ENCODE results near the gene PIGL. TPM values are rescaled to one million over a fixed set of nuclear protein-coding genes. Genes with fewer than 3 reads are reported as not detected.
A peak's percentile ranks its signal among the peaks of the same experiment; 100 is the strongest.

Gene PIGL
- total and polyA plus RNA-seq, 2 donors = 16.7 to 33.2 TPM

GRCh38 chr17:16348586-16348985, 131.6 kb downstream of the PIGL start:
- H3K36me3 ChIP-seq (ENCODE audit: insufficient read depth) = peaks cover 7% of the 10 kb centered on the region
- DNase-seq (ENCODE audit: extremely low spot score) = no peak
- WGBS = 93% methylated on average over 6 of the region's 6 CpGs

DNA sequence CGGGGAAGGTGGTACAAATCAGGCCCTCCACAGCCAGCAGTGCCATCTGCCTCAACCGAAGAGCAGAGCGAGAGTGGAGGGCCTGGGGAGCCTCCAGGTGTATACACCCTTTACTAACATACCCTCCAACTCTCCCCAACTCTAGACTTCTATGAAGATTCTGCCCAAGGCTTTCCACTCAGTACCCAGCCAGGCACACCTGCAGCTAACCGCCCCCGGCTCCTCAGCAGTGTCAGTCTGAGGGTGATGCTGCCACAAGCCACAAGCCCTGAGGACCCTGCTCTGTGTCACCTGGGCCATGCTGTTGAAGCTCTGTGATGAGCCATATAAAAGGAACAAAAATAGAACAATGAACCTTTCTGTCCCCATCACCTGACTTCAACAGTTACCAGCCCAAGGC, 132.4 kb downstream of the PIGL start:
- WGBS = 96% methylated on average over 5 of the region's 5 CpGs
- no peaks in the 10 kb centered on the region for H3K4me1 ChIP-seq (ENCODE audit: insufficient read depth)
- peaks cover 5% of the 10 kb centered on the region for H3K36me3 ChIP-seq (ENCODE audit: insufficient read depth)
- no peak overlapping the region for H3K27ac ChIP-seq (ENCODE audit: low read depth)
- H3K4me3 ChIP-seq (ENCODE audit: low read depth, low read length) = no peak overlapping the region
- DNase-seq (ENCODE audit: extremely low spot score) = no peak

More at GRCh38 chr17:16348586-16348985, 131.6 kb downstream of the PIGL start:
- Histone ChIP-seq H3K27ac (ENCODE audit: low read depth) (no peak overlapping the region), H3K4me3 (ENCODE audit: low read depth, low read length) (no peak overlapping the region), H3K4me1 (ENCODE audit: insufficient read depth) (no peaks in the 10 kb centered on the region)

- WGBS = 35% methylated on average over 10 of the region's 10 CpGs
- peaks cover 5% of the 10 kb centered on the region for H3K36me3 ChIP-seq (ENCODE audit: insufficient read depth)
- no peak for DNase-seq (ENCODE audit: extremely low spot score)
- H3K4me1 ChIP-seq (ENCODE audit: insufficient read depth) = no peaks in the 10 kb centered on the region
- H3K4me3 ChIP-seq (ENCODE audit: low read depth, low read length) = peak overlapping the region; percentile 68
- no peak overlapping the region for H3K27ac ChIP-seq (ENCODE audit: low read depth)
Measured at GRCh38 chr17:16351831-16352230, 134.8 kb downstream of the PIGL start.

DNA sequence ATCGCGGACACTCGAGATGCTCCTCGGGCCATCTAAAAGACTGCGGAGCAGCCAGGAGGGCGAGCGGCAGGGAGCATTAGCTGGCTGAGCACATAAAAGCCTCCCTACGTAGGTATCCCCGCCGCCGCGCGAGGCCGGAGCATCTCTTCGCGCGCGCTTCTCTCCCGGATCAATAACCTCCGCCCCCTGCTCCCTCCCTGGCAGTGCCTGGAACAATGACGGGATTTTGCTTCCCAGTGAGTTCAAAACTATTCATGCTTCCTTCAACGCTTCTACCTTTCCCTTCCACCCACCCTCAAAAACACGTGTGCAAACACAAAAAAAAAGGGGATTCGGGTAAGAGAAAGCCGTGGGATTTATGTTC, 135.3 kb downstream of the PIGL start:
- Histone ChIP-seq H3K4me1 (ENCODE audit: insufficient read depth) (no peaks in the 10 kb centered on the region), H3K36me3 (ENCODE audit: insufficient read depth) (peaks cover 5% of the 10 kb centered on the region), H3K4me3 (ENCODE audit: low read depth, low read length) (peak overlapping the region; percentile 68), H3K27ac (ENCODE audit: low read depth) (no peak overlapping the region)
- 1% methylated on average over 25 of the region's 25 CpGs for WGBS
- no peak for DNase-seq (ENCODE audit: extremely low spot score)

GRCh38 chr17:16352667-16353316, 135.8 kb downstream of the PIGL start:
- no peaks in the 10 kb centered on the region for H3K4me1 ChIP-seq (ENCODE audit: insufficient read depth)
- under 1% methylated on average over 75 of the region's 75 CpGs for WGBS
- peaks cover 5% of the 10 kb centered on the region for H3K36me3 ChIP-seq (ENCODE audit: insufficient read depth)
- DNase-seq (ENCODE audit: extremely low spot score) = no peak
- H3K4me3 ChIP-seq (ENCODE audit: low read depth, low read length) = peak overlapping the region; percentile 68
- no peak overlapping the region for H3K27ac ChIP-seq (ENCODE audit: low read depth)

DNA sequence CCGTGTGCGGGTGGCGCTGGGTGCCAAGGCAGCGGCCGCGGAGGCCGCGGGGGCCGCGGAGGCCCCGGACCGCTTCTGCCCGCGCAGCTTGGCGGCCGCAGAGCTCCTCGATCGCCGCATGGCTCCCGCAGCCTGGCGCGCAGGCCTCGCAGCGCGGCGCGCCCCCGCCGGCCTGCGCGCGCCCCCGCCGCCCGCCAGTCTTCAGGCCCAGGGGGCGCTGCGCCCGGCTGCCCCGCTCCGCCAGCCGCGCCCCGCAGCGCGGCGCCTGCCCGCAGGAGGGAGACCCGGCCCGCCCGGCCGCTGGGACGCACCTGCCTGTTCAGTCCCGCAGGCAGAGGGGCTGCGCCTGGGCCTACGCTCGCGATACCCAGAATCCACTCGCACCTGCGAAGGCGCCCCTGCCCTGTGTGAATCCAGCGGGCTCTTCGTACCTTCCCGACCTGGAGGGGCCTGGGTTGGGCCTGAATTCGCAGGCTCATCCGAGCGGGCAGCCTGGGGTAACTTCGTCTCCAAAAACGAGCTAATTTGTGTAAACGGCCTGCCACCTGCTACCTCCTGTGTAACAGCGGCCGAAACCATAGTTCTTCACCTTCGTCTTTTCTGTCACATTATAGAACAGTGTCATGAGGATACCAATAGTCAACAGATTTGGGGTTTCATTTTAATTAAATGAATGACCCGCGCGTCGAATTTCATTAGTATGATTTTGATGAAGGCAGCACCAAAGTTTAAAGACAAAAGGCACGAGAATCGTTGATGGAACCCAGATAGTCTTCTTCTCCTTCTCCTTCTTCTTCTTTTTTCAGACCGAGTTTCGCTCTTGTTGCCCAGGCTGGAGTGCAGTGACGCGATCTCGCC, 136.5 kb downstream of the PIGL start, which contains the start of gene CENPV:
Gene CENPV, minus strand, starts transcription at position 153 of the 858 bp plus-strand sequence. Its CDS starts 33 bp downstream, at position 120.
- H3K36me3 ChIP-seq (ENCODE audit: insufficient read depth) = peaks cover 2% of the 10 kb centered on the region
- 15% methylated on average over 83 of the region's 83 CpGs for WGBS
- no peaks in the 10 kb centered on the region for H3K4me1 ChIP-seq (ENCODE audit: insufficient read depth)
- no peak for DNase-seq (ENCODE audit: extremely low spot score)
- peak within 1 kb of the TSS; percentile 68 for H3K4me3 ChIP-seq (ENCODE audit: low read depth, low read length)
- H3K27ac ChIP-seq (ENCODE audit: low read depth) = no peak within 1 kb of the TSS

DNA sequence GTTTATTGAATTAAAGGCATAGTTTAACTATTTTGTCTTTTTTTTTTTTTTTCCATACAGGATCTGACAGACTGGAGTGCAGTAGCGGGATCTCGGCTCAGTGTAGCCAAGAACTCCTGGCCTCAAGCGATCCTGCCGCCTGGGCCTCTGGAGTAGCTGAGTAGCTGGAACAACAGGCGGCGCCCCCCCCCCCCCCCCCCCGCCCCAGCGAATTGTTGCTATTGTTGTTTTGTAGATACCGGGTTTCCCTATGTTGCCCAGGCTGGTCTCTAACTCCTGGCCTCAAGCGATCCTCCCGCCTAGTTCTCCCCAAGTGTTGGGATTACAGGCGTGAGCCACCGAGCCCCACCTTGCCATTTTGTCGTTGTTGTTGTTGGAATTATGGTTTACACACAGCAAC, 137.6 kb downstream of the PIGL start:
- WGBS = 90% methylated on average over 14 of the region's 14 CpGs
- DNase-seq (ENCODE audit: extremely low spot score) = no peak
- Histone ChIP-seq H3K36me3 (ENCODE audit: insufficient read depth) (no peaks in the 10 kb centered on the region), H3K4me1 (ENCODE audit: insufficient read depth) (no peaks in the 10 kb centered on the region), H3K27ac (ENCODE audit: low read depth) (no peak overlapping the region), H3K4me3 (ENCODE audit: low read depth, low read length) (no peak overlapping the region)

GRCh38 chr17:16358394-16358793, 141.4 kb downstream of the PIGL start:
- no peaks in the 10 kb centered on the region for H3K36me3 ChIP-seq (ENCODE audit: insufficient read depth)
- no peaks in the 10 kb centered on the region for H3K4me1 ChIP-seq (ENCODE audit: insufficient read depth)
- no peak for DNase-seq (ENCODE audit: extremely low spot score)
- H3K4me3 ChIP-seq (ENCODE audit: low read depth, low read length) = no peak overlapping the region
- H3K27ac ChIP-seq (ENCODE audit: low read depth) = no peak overlapping the region

GRCh38 chr17:16361874-16362273, 144.9 kb downstream of the PIGL start:
- Histone ChIP-seq H3K36me3 (ENCODE audit: insufficient read depth) (no peaks in the 10 kb centered on the region), H3K27ac (ENCODE audit: low read depth) (no peak overlapping the region), H3K4me1 (ENCODE audit: insufficient read depth) (no peaks in the 10 kb centered on the region), H3K4me3 (ENCODE audit: low read depth, low read length) (no peak overlapping the region)
- WGBS = 84% methylated on average over 8 of the region's 8 CpGs
- no peak for DNase-seq (ENCODE audit: extremely low spot score)

DNA sequence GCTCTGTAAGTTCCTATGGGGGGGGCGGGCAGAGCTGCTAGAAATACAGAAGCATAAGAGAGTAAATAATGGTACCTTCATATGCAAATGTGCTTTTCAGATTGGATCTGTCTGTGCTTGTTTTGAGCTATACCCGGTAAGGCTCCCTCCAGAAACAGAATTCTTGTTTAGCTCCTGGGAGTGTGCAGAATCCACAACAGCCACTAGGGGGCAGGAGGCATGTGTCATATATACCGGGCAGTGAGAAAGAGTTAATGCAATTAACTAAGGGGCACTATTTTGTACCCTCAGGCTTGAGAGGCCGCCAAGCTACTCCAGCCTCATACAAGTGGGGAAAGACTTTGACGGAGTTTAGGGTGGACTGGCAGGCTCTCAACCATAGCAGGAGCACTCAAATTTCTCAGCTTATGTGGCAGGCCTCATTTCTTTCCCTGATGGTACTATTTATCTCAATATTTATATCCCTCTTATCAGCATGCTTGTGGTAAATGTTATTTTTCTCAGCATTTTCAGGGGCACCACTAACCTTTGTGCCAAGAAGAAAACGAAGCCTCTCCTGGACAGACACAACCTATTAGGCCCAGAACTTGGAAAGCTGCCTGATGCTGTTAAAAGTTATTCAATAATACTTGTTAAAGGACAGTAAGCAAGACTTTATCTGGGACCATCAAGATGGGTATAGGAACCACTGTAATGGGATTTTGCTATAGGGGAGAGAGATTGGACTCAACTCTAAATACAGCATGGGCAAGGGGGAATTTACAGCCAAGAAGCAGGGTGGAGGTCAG, 146.9 kb downstream of the PIGL start:
- no peaks in the 10 kb centered on the region for H3K4me1 ChIP-seq (ENCODE audit: insufficient read depth)
- H3K36me3 ChIP-seq (ENCODE audit: insufficient read depth) = no peaks in the 10 kb centered on the region
- no peak overlapping the region for H3K4me3 ChIP-seq (ENCODE audit: low read depth, low read length)
- H3K27ac ChIP-seq (ENCODE audit: low read depth) = no peak overlapping the region
- 11% methylated on average over 6 of the region's 6 CpGs for WGBS
- DNase-seq (ENCODE audit: extremely low spot score) = no peak

DNA sequence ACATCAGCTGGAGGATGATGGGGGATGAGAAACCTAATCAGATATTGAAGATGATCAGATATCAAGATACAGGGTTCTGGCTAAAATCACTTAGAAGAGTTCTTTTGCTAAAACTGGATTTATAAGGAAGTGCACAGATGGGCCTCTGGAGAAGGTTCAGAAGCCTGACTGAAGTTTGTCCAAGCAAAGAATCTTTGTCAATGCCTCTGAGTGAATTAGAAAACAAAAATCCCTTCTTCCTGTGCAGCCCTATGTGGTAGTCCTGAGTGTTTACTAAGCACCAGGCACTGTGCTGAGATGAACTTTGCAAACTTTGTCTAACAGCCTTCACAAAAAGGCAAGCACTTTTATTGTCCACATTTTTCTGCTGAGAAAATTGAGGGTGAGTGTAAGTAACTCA, 147.6 kb downstream of the PIGL start:
- H3K36me3 ChIP-seq (ENCODE audit: insufficient read depth) = no peaks in the 10 kb centered on the region
- no peak overlapping the region for H3K27ac ChIP-seq (ENCODE audit: low read depth)
- no peak overlapping the region for H3K4me3 ChIP-seq (ENCODE audit: low read depth, low read length)
- no peaks in the 10 kb centered on the region for H3K4me1 ChIP-seq (ENCODE audit: insufficient read depth)
- DNase-seq (ENCODE audit: extremely low spot score) = no peak

DNA sequence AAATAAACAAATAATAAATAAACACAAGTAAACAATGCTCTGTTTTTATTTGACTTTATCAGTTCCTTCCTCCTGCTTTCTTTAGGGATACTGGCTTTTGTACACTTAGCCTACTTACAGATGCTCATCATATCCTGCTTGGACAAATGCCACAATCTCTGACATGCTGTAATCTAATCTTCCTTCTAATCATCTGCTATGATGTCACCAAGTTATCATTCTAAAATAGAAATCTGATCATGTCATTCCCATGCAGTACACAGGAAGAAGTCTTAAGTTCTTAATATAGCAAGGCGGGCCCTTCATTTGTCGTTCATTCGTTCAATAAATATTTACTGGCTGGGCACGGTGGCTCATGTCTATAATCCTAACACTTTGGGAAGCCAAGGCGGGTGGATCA, 154.7 kb downstream of the PIGL start:
- DNase-seq (ENCODE audit: extremely low spot score) = no peak
- Histone ChIP-seq H3K4me3 (ENCODE audit: low read depth, low read length) (no peak overlapping the region), H3K4me1 (ENCODE audit: insufficient read depth) (no peaks in the 10 kb centered on the region), H3K36me3 (ENCODE audit: insufficient read depth) (no peaks in the 10 kb centered on the region), H3K27ac (ENCODE audit: low read depth) (no peak overlapping the region)
- 46% methylated on average over 5 of the region's 5 CpGs for WGBS

DNA sequence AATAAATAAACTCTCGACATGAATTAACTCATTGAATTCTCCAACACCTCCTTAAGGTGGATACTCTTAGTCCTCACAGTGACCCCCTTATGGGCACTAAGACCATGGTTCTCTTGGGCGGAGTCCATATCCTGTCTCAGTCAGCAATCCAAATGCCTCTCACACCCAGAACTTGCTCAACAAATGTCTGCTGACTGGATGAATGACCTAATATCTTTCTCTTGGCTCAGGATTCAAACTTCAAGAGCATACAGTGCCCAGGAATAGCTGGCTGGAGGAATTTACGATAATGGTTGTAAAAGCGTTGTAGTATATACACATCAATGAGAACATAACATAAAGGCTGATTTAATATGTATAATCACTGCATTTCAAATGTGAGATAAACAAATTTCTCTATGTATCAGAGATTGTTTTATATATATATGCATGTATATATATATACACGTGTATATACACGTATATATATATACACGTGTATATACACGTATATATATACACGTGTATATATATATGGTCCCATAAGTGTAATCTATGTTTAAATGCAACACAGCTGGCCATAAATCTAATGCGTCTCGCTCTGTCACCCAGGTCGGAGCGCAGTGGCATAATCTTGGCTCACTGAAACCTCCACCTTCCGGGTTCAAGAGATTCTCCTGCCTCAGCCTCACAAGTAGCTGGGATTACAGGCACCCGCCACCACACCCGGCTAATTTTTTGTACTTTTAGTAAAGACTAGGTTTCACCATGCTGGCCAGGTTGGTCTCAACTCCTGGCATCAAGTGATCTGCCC, 157.3 kb downstream of the PIGL start:
- 57% methylated on average over 16 of the region's 16 CpGs for WGBS
- Histone ChIP-seq H3K4me1 (ENCODE audit: insufficient read depth) (no peaks in the 10 kb centered on the region), H3K36me3 (ENCODE audit: insufficient read depth) (no peaks in the 10 kb centered on the region), H3K4me3 (ENCODE audit: low read depth, low read length) (no peak overlapping the region), H3K27ac (ENCODE audit: low read depth) (no peak overlapping the region)
- DNase-seq (ENCODE audit: extremely low spot score) = no peak

Data from urinary bladder (tissue), 4 donors.